ENCODE measurements around the gene RPA3.

DNA sequence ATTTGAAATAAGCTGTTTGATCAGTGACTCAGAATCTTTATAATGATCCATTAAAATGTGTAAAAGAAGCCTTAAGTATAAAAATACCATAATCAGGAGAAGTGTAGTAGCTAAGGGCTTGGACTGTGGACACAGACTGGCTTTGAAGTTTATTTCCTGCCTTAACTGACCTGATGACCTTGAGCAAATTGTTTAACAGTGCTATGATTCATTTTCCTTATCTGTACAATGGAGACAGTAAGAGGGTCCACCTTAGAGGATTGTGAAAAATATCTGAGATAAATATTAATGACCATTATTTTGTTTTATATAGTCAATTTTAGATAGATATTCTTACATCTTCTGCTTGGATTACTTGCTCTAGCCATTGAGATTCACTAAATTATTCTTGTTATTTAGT is 13.3 kb upstream of the RPA3 start:
- TF ChIP-seq GATA3 (IDR thresholded peaks at IDR 0.05; ENCODE audit: low read depth, low read length) = no peak
- TF ChIP-seq GATA2 (IDR thresholded peaks at IDR 0.05; ENCODE audit: low read depth, low read length) = no peak

All from SH-SY5Y (cell line).